H1 (cell line): ENCODE measurements around the gene MYCBPAP. TPM values are rescaled to one million over a fixed set of nuclear protein-coding genes. Genes with fewer than 3 reads are reported as not detected.

Experiments used
- CTCF ChIA-PET: fragments of 300-600 bp; sonication (Branson Sonifier 250); formaldehyde crosslinking; loops from one replicate; lab custom pipeline; 2021; ENCODE audit not compliant: partially characterized antibody; lab: Charles Lee
- POLR2A ChIA-PET: fragments of 300-600 bp; sonication (Branson Sonifier 250); formaldehyde crosslinking; loops from one replicate; lab custom pipeline; 2021; ENCODE audit warnings: inconsistent platforms; ENCODE audit not compliant: partially characterized antibody; lab: Charles Lee
- DNase-seq, 2 experiments: peaks; one replicate each; pipeline versions ENCODE4 v3.0.0 to v3.0.0-alpha.2; 2010 to 2022; ENCODE audit warnings: low spot score in 2 of 2, low read depth in 1 of 2, mixed read lengths in 1 of 2
- FAIRE-seq: peaks from 2 replicates; lab custom pipeline; 2011; peaks lifted over from hg19 to GRCh38; lab: Jason Lieb, UNC
- H2AFZ ChIP-seq: 2 replicates; pipeline ENCODE4 v1.8.1; 2012; ENCODE audit warnings: low read length, inconsistent platforms
- H2AK5ac ChIP-seq: 2 replicates; pipeline ENCODE4 v1.6.1; 2013; ENCODE audit warnings: low read depth, low read length
- H2BK120ac ChIP-seq: replicated peaks from 2 replicates; pipeline ENCODE3; 2013; ENCODE audit warnings: low read depth, low read length, inconsistent platforms
- H2BK12ac ChIP-seq: 2 replicates; pipeline ENCODE4 v1.6.1; 2013; ENCODE audit warnings: low read depth, low read length
- H2BK15ac ChIP-seq: 2 replicates; pipeline ENCODE4 v1.6.1; 2013; ENCODE audit warnings: low read length
- H2BK20ac ChIP-seq: 2 replicates; pipeline ENCODE4 v1.6.1; 2013; ENCODE audit warnings: low read length
- H2BK5ac ChIP-seq: 2 replicates; pipeline ENCODE4 v1.6.1; 2013; ENCODE audit warnings: low read depth, low read length
- H3K14ac ChIP-seq: 2 replicates; pipeline ENCODE4 v1.6.1; 2013; ENCODE audit warnings: inconsistent platforms; ENCODE audit not compliant: insufficient read length
- H3K18ac ChIP-seq: 2 replicates; pipeline ENCODE4 v1.6.1; 2013; ENCODE audit warnings: low read length; ENCODE audit errors: extremely low read depth
- H3K23ac ChIP-seq: 2 replicates; pipeline ENCODE4 v1.6.1; 2013; ENCODE audit warnings: inconsistent platforms; ENCODE audit not compliant: insufficient read length
- H3K23me2 ChIP-seq: 2 replicates; pipeline ENCODE4 v1.6.1; 2013; ENCODE audit warnings: low read depth, low read length
- H3K27ac ChIP-seq: 2 replicates; pipeline ENCODE4 v1.6.1; 2011; ENCODE audit warnings: low read depth, low read length, inconsistent platforms
- H3K27me3 ChIP-seq, 4 experiments: replicated peaks in 1 of 4; 1 replicate in 1 of 4; 2 replicates in 3 of 4; pipeline versions ENCODE4 v1.6.1 to v1.8.1; 2011 to 2013; ENCODE audit warnings: low read length in 3 of 4, mild to moderate bottlenecking in 3 of 4, inconsistent platforms in 2 of 4, mixed read lengths in 2 of 4, moderate library complexity in 1 of 4; ENCODE audit not compliant: control insufficient read depth in 3 of 4, insufficient read depth in 3 of 4; ENCODE audit errors: extremely low read depth in 1 of 4
- H3K36me3 ChIP-seq, 4 experiments: 2 replicates each; pipeline versions ENCODE4 v1.6.1 to v1.8.1; 2011 to 2013; ENCODE audit warnings: mild to moderate bottlenecking in 4 of 4, low read length in 3 of 4, moderate library complexity in 2 of 4, control low read depth in 1 of 4, inconsistent platforms in 1 of 4; ENCODE audit not compliant: insufficient read depth in 4 of 4, control insufficient read depth in 2 of 4
- H3K4ac ChIP-seq: replicated peaks from 2 replicates; pipeline ENCODE3; 2013; ENCODE audit warnings: low read length, low read depth, mixed read lengths, inconsistent platforms; ENCODE audit not compliant: insufficient read length
- H3K4me1 ChIP-seq, 4 experiments: replicated peaks in 1 of 4; 1 replicate in 1 of 4; 2 replicates in 3 of 4; pipeline versions ENCODE4 v1.6.1 to v1.8.1; 2011 to 2013; ENCODE audit warnings: low read length in 3 of 4, inconsistent platforms in 2 of 4, mixed read lengths in 1 of 4; ENCODE audit not compliant: insufficient read depth in 4 of 4, control insufficient read depth in 3 of 4
- H3K4me2 ChIP-seq, 2 experiments: 2 replicates each; pipeline versions ENCODE4 v1.6.1 to v1.8.1; 2011 to 2013; ENCODE audit warnings: low read depth in 2 of 2, low read length in 2 of 2, control low read depth in 1 of 2, inconsistent platforms in 1 of 2, mild to moderate bottlenecking in 1 of 2; ENCODE audit not compliant: insufficient read depth in 1 of 2
- H3K4me3 ChIP-seq, 4 experiments: fragments of 200-600, 300-600 bp in 1 of 4; sonication (generic), shearing (Covaris generic), sonication (Bioruptor Twin) in 1 of 4; 2 replicates each; pipeline versions ENCODE4 v1.5.1 to v1.8.1; 2011 to 2016; ENCODE audit warnings: low read length in 4 of 4, low read depth in 3 of 4, control low read depth in 2 of 4, inconsistent platforms in 2 of 4, mild to moderate bottlenecking in 2 of 4, mixed read lengths in 1 of 4, moderate library complexity in 1 of 4; ENCODE audit not compliant: insufficient read depth in 2 of 4; ENCODE audit errors: extremely low read depth in 1 of 4
- H3K56ac ChIP-seq: replicated peaks from 2 replicates; pipeline ENCODE3; 2013; ENCODE audit warnings: low read depth, mild to moderate bottlenecking, mixed read lengths, low read length, inconsistent platforms; ENCODE audit not compliant: insufficient read length
- H3K79me1 ChIP-seq: 2 replicates; pipeline ENCODE4 v1.6.1; 2013; ENCODE audit warnings: low read depth, low read length, control low read depth
- H3K79me2 ChIP-seq, 2 experiments: 2 replicates each; pipeline versions ENCODE4 v1.6.1 to v1.8.1; 2012 to 2013; ENCODE audit warnings: low read length in 2 of 2, mild to moderate bottlenecking in 2 of 2, inconsistent platforms in 1 of 2; ENCODE audit not compliant: insufficient read depth in 2 of 2, control insufficient read depth in 1 of 2
- H3K9ac ChIP-seq, 4 experiments: replicated peaks in 1 of 4; 1 replicate in 1 of 4; 2 replicates in 3 of 4; pipeline versions ENCODE4 v1.6.1 to v1.8.1; 2011 to 2013; ENCODE audit warnings: low read depth in 3 of 4, low read length in 3 of 4, control low read depth in 2 of 4, mild to moderate bottlenecking in 2 of 4, moderate library complexity in 2 of 4, inconsistent platforms in 1 of 4; ENCODE audit errors: extremely low read depth in 1 of 4
- H3K9me3 ChIP-seq, 2 experiments: 2 replicates each; pipeline versions ENCODE4 v1.6.1 to v1.8.1; 2012 to 2013; ENCODE audit warnings: mild to moderate bottlenecking in 2 of 2, moderate library complexity in 2 of 2, control low read depth in 1 of 2, inconsistent platforms in 1 of 2, low read depth in 1 of 2, low read length in 1 of 2, mixed read lengths in 1 of 2; ENCODE audit not compliant: insufficient read depth in 2 of 2
- H4K20me1 ChIP-seq, 2 experiments: replicated peaks in 1 of 2; 2 replicates each; pipeline versions ENCODE3 to v1.8.1; 2011 to 2013; ENCODE audit warnings: inconsistent platforms in 2 of 2, low read length in 2 of 2, mild to moderate bottlenecking in 1 of 2; ENCODE audit not compliant: insufficient read depth in 2 of 2, control insufficient read depth in 1 of 2
- H4K5ac ChIP-seq: 2 replicates; pipeline ENCODE4 v1.6.1; 2013; ENCODE audit warnings: low read length, low read depth, mixed read lengths, inconsistent platforms; ENCODE audit not compliant: insufficient read length
- H4K8ac ChIP-seq: 2 replicates; pipeline ENCODE4 v1.8.0; 2013; ENCODE audit warnings: mild to moderate bottlenecking, moderate library complexity, low read length, inconsistent platforms; ENCODE audit not compliant: insufficient read depth; ENCODE audit errors: extremely low read depth
- H4K91ac ChIP-seq: replicated peaks from 2 replicates; pipeline ENCODE3; 2013; ENCODE audit warnings: low read length, mixed read lengths, inconsistent platforms; ENCODE audit not compliant: insufficient read length
- KDM4A ChIP-seq: IDR thresholded peaks from one replicate; pipeline ENCODE4 v1.7.1; 2012; ENCODE audit warnings: low read depth, mild to moderate bottlenecking, moderate library complexity, low read length, inconsistent platforms; ENCODE audit not compliant: severe bottlenecking
- PHF8 ChIP-seq: fragments of 200-600 bp; sonication (generic); conservative IDR thresholded peaks from 2 replicates; pipeline ENCODE4 v1.7.1; 2012; ENCODE audit warnings: low read depth, mild to moderate bottlenecking, inconsistent platforms, low read length, moderate library complexity
- POLR2AphosphoS5 ChIP-seq: IDR thresholded peaks from 2 replicates; pipeline ENCODE4 v1.6.1; 2011; ENCODE audit warnings: low read depth, low read length
- RBBP5 ChIP-seq: IDR thresholded peaks from 2 replicates; pipeline ENCODE4 v1.7.1; 2012; ENCODE audit warnings: low read depth, mild to moderate bottlenecking, inconsistent platforms, low read length, moderate library complexity, borderline replicate concordance
- SRF ChIP-seq: IDR thresholded peaks from 2 replicates; pipeline ENCODE4 v1.6.1; 2011; ENCODE audit warnings: mild to moderate bottlenecking, low read depth, low read length, moderate library complexity
- WGBS, 2 experiments: shearing (Covaris generic) in 1 of 2; methylation state at CpG; one replicate each; pipeline versions ENCODE4 v1.1.6 to v1.1.7; 2013 to 2015; ENCODE audit warnings: low lambda C conversion rate in 2 of 2, mixed read lengths in 2 of 2, inconsistent platforms in 1 of 2, low coverage in 1 of 2, missing lambda C conversion rate in 1 of 2; ENCODE audit not compliant: insufficient replicate concordance in 2 of 2, insufficient coverage in 1 of 2, insufficient read length in 1 of 2; ENCODE audit errors: extremely low coverage in 1 of 2, missing lambda C conversion rate in 1 of 2; 5-methylcytosine and 5-hydroxymethylcytosine counted together
- polyA plus RNA-seq, 7 experiments: library from polyadenylated mRNA; depleted of rRNA in 3 of 7; stranded (reverse) in 5 of 7; unstranded in 2 of 7; fragments of >200 nt in 5 of 7; fragments of 200-250 nt in 2 of 7; gene quantifications; 1 replicate in 5 of 7; 2 replicates in 1 of 7; 4 replicates in 1 of 7; pipeline versions ENCODE4 v1.2.1 to v1.2.3, GENCODE V29; 2011 to 2013; ENCODE audit warnings: missing spikeins in 2 of 7, mixed read lengths in 2 of 7
- total RNA-seq: library from RNA; stranded (reverse); fragmentation: NEBNext Ultra II Directional; extraction: Animal tissue kit (Norgen Biotek cat#: 25700); gene quantifications from 2 replicates; pipeline ENCODE4 v1.2.1, GENCODE V29; 2021

MYCBPAP gene
- total and polyA plus RNA-seq, 2 of the 8 experiments (the other 6 are each of a cell fraction or from before 2014, with no cell fraction given): 0.89 to 3.3 TPM

- Histone ChIP-seq H2BK120ac (no peak overlapping the region), H4K91ac (no peak overlapping the region), H3K4ac (no peak overlapping the region), H3K4me2 (no peak overlapping the region), H3K4me3 (no peak overlapping the region), H3K36me3 (no peaks in the 10 kb centered on the region; a peak in 1 of 8 replicates), H3K18ac (no peak overlapping the region), H3K23me2 (peaks cover 7% of the 10 kb centered on the region; the same call in 1 of the 2 replicates), H3K9ac (no peak overlapping the region), H2AFZ (no peak overlapping the region), H4K5ac (no peak overlapping the region), H3K79me1 (no peaks in the 10 kb centered on the region), H3K23ac (no peak overlapping the region), H3K56ac (no peak overlapping the region), H4K20me1 (peaks cover 0 to 12% of the 10 kb centered on the region in 2 experiments), H4K8ac (no peak overlapping the region), H2BK12ac (no peak overlapping the region), H2BK5ac (no peak overlapping the region), H2BK20ac (no peak overlapping the region), H2BK15ac (no peak overlapping the region), H3K9me3 (no peaks in the 10 kb centered on the region), H3K79me2 (no peaks in the 10 kb centered on the region), H3K14ac (no peak overlapping the region), H2AK5ac (no peak overlapping the region), H3K27me3 (peaks cover 8 to 28% (median 24%) of the 10 kb centered on the region in 4 experiments; a peak in 6 of 7 replicates), H3K4me1 (peaks cover 0 to 17% (median 7%) of the 10 kb centered on the region in 4 experiments; a peak in 5 of 7 replicates), H3K27ac (no peak overlapping the region)
- CTCF ChIA-PET: interaction anchor here (1.6 kb wide), 3 partner anchors 15 to 67 kb away, joined by 3 to 5 read pairs (median 5); partner anchors contain the start of gene LRRC59
- FAIRE-seq: no peak
- POLR2A ChIA-PET: interaction anchor here (1.1 kb wide), 1 partner anchor 83 kb away, joined by 3 read pairs; no protein-coding TSS in a partner anchor
- WGBS, 2 experiments: 70% methylated on average over 4 of the region's 4 CpGs; no CpG with 5 or more reads in 1 of the 2 experiments
- no peak for DNase-seq
- TF ChIP-seq PHF8 (no peak), POLR2AphosphoS5 (no peak), RBBP5 (no peak), SRF (no peak), KDM4A (no peak)
These were observed 43.5 kb upstream of the MYCBPAP start for GRCh38 chr17:50464736-50465135.
